Tibial nerve (tissue), 4 donors: ENCODE results near the gene KCNC2. TPM values are rescaled to one million over a fixed set of nuclear protein-coding genes. Genes with fewer than 3 reads are reported as not detected.

Experiments used
- DNase-seq, 2 donors: peaks; one replicate each; pipeline ENCODE4 v3.0.0-alpha.2; 2019; ENCODE audit warnings: low spot score in 2 of 2
- H3K27ac ChIP-seq, 4 donors: fragments of 200-600 bp; sonication (generic) in 3 of 4; one replicate each; pipeline ENCODE4 v1.5.1; 2017 to 2019; ENCODE audit warnings: mild to moderate bottlenecking in 1 of 4
- H3K27me3 ChIP-seq, 2 donors: fragments of 200-600 bp; sonication (generic) in 1 of 2; one replicate each; pipeline versions ENCODE4 v1.5.1 to v1.6.0; 2017 to 2019
- H3K36me3 ChIP-seq, 3 donors: fragments of 200-600 bp; sonication (generic); one replicate each; pipeline ENCODE4 v1.5.1; 2018 to 2019
- H3K4me1 ChIP-seq, 4 donors: fragments of 200-600 bp; sonication (generic) in 3 of 4; one replicate each; pipeline ENCODE4 v1.5.1; 2017 to 2019
- H3K4me3 ChIP-seq, 4 donors: fragments of 200-600 bp; sonication (generic) in 3 of 4; one replicate each; pipeline ENCODE4 v1.5.1; 2017 to 2019; ENCODE audit warnings: mild to moderate bottlenecking in 1 of 4, moderate library complexity in 1 of 4
- H3K9me3 ChIP-seq, 4 donors: fragments of 200-600 bp; sonication (generic) in 3 of 4; one replicate each; pipeline ENCODE4 v1.5.1; 2017 to 2019
- CTCF ChIP-seq, 5 experiments: fragments of 200-600 bp in 3 of 5; fragments of 450-650 bp in 2 of 5; sonication (generic) in 3 of 5; IDR thresholded peaks; one replicate each; pipeline ENCODE4 v1.5.1; 2016 to 2019; ENCODE audit warnings: antibody characterized with exemption in 5 of 5, mild to moderate bottlenecking in 3 of 5, moderate library complexity in 2 of 5
- EP300 ChIP-seq, 2 donors: sonication (generic); formaldehyde crosslinking; IDR thresholded peaks; one replicate each; pipeline ENCODE4 v1.6.1; 2017; ENCODE audit warnings: antibody characterized with exemption in 2 of 2, mild to moderate bottlenecking in 1 of 2
- POLR2A ChIP-seq, 2 donors: fragments of 450-650 bp; IDR thresholded peaks; one replicate each; pipeline ENCODE4 v1.6.1; 2017; ENCODE audit warnings: antibody characterized with exemption in 2 of 2, mild to moderate bottlenecking in 2 of 2, moderate library complexity in 2 of 2
- WGBS, 2 donors: methylation state at CpG; one replicate each; pipeline ENCODE4 v1.1.5; 2018; 5-methylcytosine and 5-hydroxymethylcytosine counted together
- total RNA-seq, 4 donors: library from RNA; depleted of rRNA; stranded (reverse); fragments of >200 nt; gene quantifications; one replicate each; pipeline ENCODE4 v1.1.0, GENCODE V29; 2016

The KCNC2 gene
- total RNA-seq, 4 donors from 2014 or later, result 0.30 to 1.5 TPM; not detected in 2

- Histone ChIP-seq H3K9me3 (no peaks in the 10 kb centered on the region), H3K27me3 (no peaks in the 10 kb centered on the region), H3K4me1 (no peaks in the 10 kb centered on the region), H3K27ac (no peak overlapping the region), H3K4me3 (no peak overlapping the region), H3K36me3 (no peaks in the 10 kb centered on the region)
- DNase-seq, result no peak
- no peak for TF ChIP-seq CTCF (IDR thresholded peaks at IDR 0.05)
- no peak for TF ChIP-seq POLR2A (IDR thresholded peaks at IDR 0.05)
- TF ChIP-seq EP300 (IDR thresholded peaks at IDR 0.05), result no peak
- 86 to 92% methylated on average over 3 of the region's 3 CpGs for WGBS, 2 donors
Observed at GRCh38 chr12:75101781-75102180, 107.9 kb downstream of the KCNC2 start.

GRCh38 chr12:75099210-75099609 lies 110.4 kb downstream of the KCNC2 start:
- Histone ChIP-seq H3K27me3 (no peaks in the 10 kb centered on the region), H3K4me3 (no peak overlapping the region), H3K36me3 (no peaks in the 10 kb centered on the region), H3K9me3 (no peaks in the 10 kb centered on the region), H3K27ac (no peak overlapping the region), H3K4me1 (no peaks in the 10 kb centered on the region)
- TF ChIP-seq POLR2A (IDR thresholded peaks at IDR 0.05) (no peak), EP300 (IDR thresholded peaks at IDR 0.05) (no peak), CTCF (IDR thresholded peaks at IDR 0.05) (no peak)
- no peak for DNase-seq

GRCh38 chr12:75097003-75097402 lies 112.6 kb downstream of the KCNC2 start:
- TF ChIP-seq EP300 (IDR thresholded peaks at IDR 0.05), result no peak
- TF ChIP-seq CTCF (IDR thresholded peaks at IDR 0.05), result no peak
- TF ChIP-seq POLR2A (IDR thresholded peaks at IDR 0.05), result no peak
- no peak for DNase-seq
- Histone ChIP-seq H3K27me3 (no peaks in the 10 kb centered on the region), H3K27ac (no peak overlapping the region), H3K4me1 (no peaks in the 10 kb centered on the region), H3K36me3 (no peaks in the 10 kb centered on the region), H3K9me3 (no peaks in the 10 kb centered on the region), H3K4me3 (no peak overlapping the region)

GRCh38 chr12:75087654-75088053 lies 122.0 kb downstream of the KCNC2 start:
- TF ChIP-seq CTCF (IDR thresholded peaks at IDR 0.05) (no peak), POLR2A (IDR thresholded peaks at IDR 0.05) (no peak), EP300 (IDR thresholded peaks at IDR 0.05) (no peak)

GRCh38 chr12:75086091-75087038 lies 123.3 kb downstream of the KCNC2 start:
- Histone ChIP-seq H3K9me3 (no peaks in the 10 kb centered on the region), H3K27me3 (no peaks in the 10 kb centered on the region), H3K4me3 (no peak overlapping the region), H3K27ac (no peak overlapping the region), H3K36me3 (no peaks in the 10 kb centered on the region), H3K4me1 (no peaks in the 10 kb centered on the region)
- WGBS, 2 donors, result 76 to 77% methylated on average over 2 of the region's 2 CpGs
- TF ChIP-seq EP300 (IDR thresholded peaks at IDR 0.05), result no peak
- no peak for DNase-seq

More at GRCh38 chr12:75087654-75088053, 122.0 kb downstream of the KCNC2 start:
- no peaks in the 10 kb centered on the region for H3K4me1 ChIP-seq
- 15 to 24% methylated on average over 1 of the region's 1 CpG for WGBS, 2 donors
- DNase-seq, result no peak
- no peaks in the 10 kb centered on the region for H3K9me3 ChIP-seq
- H3K4me3 ChIP-seq, result no peak overlapping the region
- H3K27me3 ChIP-seq, result no peaks in the 10 kb centered on the region
- H3K36me3 ChIP-seq, result no peaks in the 10 kb centered on the region
- H3K27ac ChIP-seq, result no peak overlapping the region
